HEK293 (cell line): ENCODE results near the gene LCMT1.

Experiments
- ATF2 ChIP-seq: fragments of 450-650 bp; formaldehyde crosslinking; IDR thresholded peaks from 2 replicates; pipeline ENCODE4 v1.5.1; 2016; ENCODE audit warnings: missing biosample characterization, missing genetic modification characterization, low read depth
- BCL11B ChIP-seq: fragments of 450-650 bp; formaldehyde crosslinking; IDR thresholded peaks from 2 replicates; pipeline ENCODE4 v1.5.1; 2016; ENCODE audit warnings: low read depth, missing biosample characterization, missing genetic modification characterization
- BCL6B ChIP-seq: fragments of 450-650 bp; formaldehyde crosslinking; IDR thresholded peaks from 2 replicates; pipeline ENCODE4 v1.5.1; 2017; ENCODE audit warnings: missing biosample characterization, missing genetic modification characterization
- CTCF ChIP-seq: fragments of 450-650 bp; formaldehyde crosslinking; IDR thresholded peaks from 2 replicates; pipeline ENCODE4 v1.5.1; 2016; ENCODE audit warnings: missing biosample characterization, missing genetic modification characterization
- HOXA7 ChIP-seq: sonication (generic); formaldehyde crosslinking; IDR thresholded peaks from 2 replicates; pipeline ENCODE4 v1.8.1; 2022; ENCODE audit warnings: missing genetic modification reagents, borderline replicate concordance
- KLF16 ChIP-seq: fragments of 450-650 bp; formaldehyde crosslinking; IDR thresholded peaks from 2 replicates; pipeline ENCODE4 v1.5.1; 2017; ENCODE audit warnings: missing biosample characterization, missing genetic modification characterization
- KLF17 ChIP-seq: fragments of 450-650 bp; formaldehyde crosslinking; IDR thresholded peaks from 2 replicates; pipeline ENCODE4 v1.5.1; 2016; ENCODE audit warnings: missing biosample characterization, missing genetic modification characterization
- KLF9 ChIP-seq: fragments of 450-650 bp; formaldehyde crosslinking; IDR thresholded peaks from 2 replicates; pipeline ENCODE4 v1.5.1; 2016; ENCODE audit warnings: missing biosample characterization, missing genetic modification characterization, low read depth
- MZF1 ChIP-seq: fragments of 450-650 bp; formaldehyde crosslinking; IDR thresholded peaks from 2 replicates; pipeline ENCODE4 v1.5.1; 2017; ENCODE audit warnings: missing biosample characterization, missing genetic modification characterization, borderline replicate concordance
- SETDB1 ChIP-seq: IDR thresholded peaks from one replicate; pipeline ENCODE4 v1.6.1; 2017; ENCODE audit warnings: mild to moderate bottlenecking, low read length, moderate library complexity, mixed read lengths; ENCODE audit not compliant: insufficient read length
- YY1 ChIP-seq: fragments of 450-650 bp; formaldehyde crosslinking; IDR thresholded peaks from 2 replicates; pipeline ENCODE4 v1.5.1; 2018; ENCODE audit warnings: missing biosample characterization, missing genetic modification characterization
- ZBTB20 ChIP-seq: fragments of 450-650 bp; formaldehyde crosslinking; IDR thresholded peaks from 2 replicates; pipeline ENCODE4 v1.5.1; 2016; ENCODE audit warnings: missing biosample characterization, missing genetic modification characterization
- ZBTB44 ChIP-seq: fragments of 450-650 bp; IDR thresholded peaks from 2 replicates; pipeline ENCODE4 v1.5.1; 2018; ENCODE audit warnings: missing biosample characterization, mild to moderate bottlenecking, missing genetic modification characterization
- ZNF155 ChIP-seq: fragments of 450-650 bp; formaldehyde crosslinking; IDR thresholded peaks from 2 replicates; pipeline ENCODE4 v1.5.1; 2016; ENCODE audit warnings: missing biosample characterization, missing genetic modification characterization
- ZNF16 ChIP-seq: fragments of 450-650 bp; formaldehyde crosslinking; IDR thresholded peaks from 2 replicates; pipeline ENCODE4 v1.5.1; 2016; ENCODE audit warnings: low read depth, missing biosample characterization, missing genetic modification characterization
- ZNF26 ChIP-seq: fragments of 450-650 bp; formaldehyde crosslinking; IDR thresholded peaks from 2 replicates; pipeline ENCODE4 v1.5.1; 2016; ENCODE audit warnings: missing biosample characterization, missing genetic modification characterization
- ZNF510 ChIP-seq: fragments of 450-650 bp; formaldehyde crosslinking; IDR thresholded peaks from 2 replicates; pipeline ENCODE4 v1.5.1; 2018; ENCODE audit warnings: mild to moderate bottlenecking, missing genetic modification characterization, missing biosample characterization; ENCODE audit not compliant: insufficient replicate concordance
- ZNF544 ChIP-seq: fragments of 450-650 bp; formaldehyde crosslinking; IDR thresholded peaks from 2 replicates; pipeline ENCODE4 v1.5.0; 2017; ENCODE audit warnings: missing biosample characterization, missing genetic modification characterization
- ZNF549 ChIP-seq: fragments of 450-650 bp; IDR thresholded peaks from 2 replicates; pipeline ENCODE4 v1.5.1; 2018; ENCODE audit warnings: missing biosample characterization, missing genetic modification characterization, mild to moderate bottlenecking, inconsistent platforms, moderate library complexity
- ZNF561 ChIP-seq: fragments of 450-650 bp; IDR thresholded peaks from 2 replicates; pipeline ENCODE4 v1.5.1; 2018; ENCODE audit warnings: missing biosample characterization, missing genetic modification characterization, borderline replicate concordance
- ZNF596 ChIP-seq: fragments of 450-650 bp; IDR thresholded peaks from 2 replicates; pipeline ENCODE4 v1.5.0; 2018; ENCODE audit warnings: missing biosample characterization, mild to moderate bottlenecking, missing genetic modification characterization, moderate library complexity
- ZNF623 ChIP-seq: fragments of 450-650 bp; formaldehyde crosslinking; IDR thresholded peaks from 2 replicates; pipeline ENCODE4 v1.5.1; 2016; ENCODE audit warnings: missing biosample characterization, missing genetic modification characterization
- ZNF664 ChIP-seq: fragments of 450-650 bp; formaldehyde crosslinking; IDR thresholded peaks from 2 replicates; pipeline ENCODE4 v1.5.1; 2016; ENCODE audit warnings: missing biosample characterization, missing genetic modification characterization
- ZNF692 ChIP-seq: fragments of 450-650 bp; formaldehyde crosslinking; IDR thresholded peaks from 2 replicates; pipeline ENCODE4 v1.5.1; 2016; ENCODE audit warnings: missing biosample characterization, missing genetic modification characterization
- ZNF747 ChIP-seq: fragments of 450-650 bp; formaldehyde crosslinking; IDR thresholded peaks from 2 replicates; pipeline ENCODE4 v1.5.1; 2016; ENCODE audit warnings: missing biosample characterization, missing genetic modification characterization
- ZNF777 ChIP-seq: fragments of 450-650 bp; formaldehyde crosslinking; IDR thresholded peaks from 2 replicates; pipeline ENCODE4 v1.5.1; 2017; ENCODE audit warnings: missing biosample characterization, missing genetic modification characterization, borderline replicate concordance
- ZSCAN23 ChIP-seq: fragments of 450-650 bp; formaldehyde crosslinking; IDR thresholded peaks from 2 replicates; pipeline ENCODE4 v1.5.1; 2016; ENCODE audit warnings: missing biosample characterization, missing genetic modification characterization
- ZSCAN4 ChIP-seq: fragments of 450-650 bp; formaldehyde crosslinking; IDR thresholded peaks from 2 replicates; pipeline ENCODE4 v1.5.1; 2017; ENCODE audit warnings: missing biosample characterization, missing genetic modification characterization

LCMT1 gene

GRCh38 chr16:25126820-25127232, 15.3 kb downstream of the LCMT1 start (continued):
- TF ChIP-seq KLF17 (tag by site-specific recombination): no peak
- no peak for TF ChIP-seq ZBTB20 (tag by site-specific recombination)
- TF ChIP-seq ZNF549 (tag by site-specific recombination): no peak
- peak; percentile 46 for TF ChIP-seq KLF9 (tag by site-specific recombination)
- no peak for TF ChIP-seq ZNF561 (tag by site-specific recombination)
- no peak for TF ChIP-seq HOXA7 (CRISPR knock-in tag)
- TF ChIP-seq ZNF16 (tag by site-specific recombination): no peak
- peak; percentile 42 for TF ChIP-seq CTCF (tag by site-specific recombination)
- no peak for TF ChIP-seq ZSCAN23 (tag by site-specific recombination)
- TF ChIP-seq ZNF747: no peak
- no peak for TF ChIP-seq ZNF155 (tag by site-specific recombination)
- no peak for TF ChIP-seq ZNF510
- no peak for TF ChIP-seq ZNF777 (tag by site-specific recombination)
- no peak for TF ChIP-seq SETDB1
- no peak for TF ChIP-seq ZNF692 (tag by site-specific recombination)
- no peak for TF ChIP-seq ZNF26 (tag by site-specific recombination)
- TF ChIP-seq ATF2: no peak
- TF ChIP-seq ZSCAN4 (tag by site-specific recombination): peak; percentile 53; the same call in 1 of the 2 replicates
- TF ChIP-seq KLF16: no peak
- TF ChIP-seq ZNF664 (tag by site-specific recombination): no peak
- TF ChIP-seq MZF1 (tag by site-specific recombination): no peak
- TF ChIP-seq BCL11B (tag by site-specific recombination): no peak
- no peak for TF ChIP-seq YY1 (tag by site-specific recombination)
- no peak for TF ChIP-seq BCL6B
- TF ChIP-seq ZNF544: no peak
- no peak for TF ChIP-seq ZBTB44 (tag by site-specific recombination)
- TF ChIP-seq ZNF596 (tag by site-specific recombination): no peak
- no peak for TF ChIP-seq ZNF623 (tag by site-specific recombination)
